Measurements from ENCODE around the gene TIAM2. TPM values are rescaled to one million over a fixed set of nuclear protein-coding genes. Genes with fewer than 3 reads are reported as not detected.

The TIAM2 gene
- total RNA-seq, 2 donors from 2014 or later: 2.6 to 5.5 TPM

DNA sequence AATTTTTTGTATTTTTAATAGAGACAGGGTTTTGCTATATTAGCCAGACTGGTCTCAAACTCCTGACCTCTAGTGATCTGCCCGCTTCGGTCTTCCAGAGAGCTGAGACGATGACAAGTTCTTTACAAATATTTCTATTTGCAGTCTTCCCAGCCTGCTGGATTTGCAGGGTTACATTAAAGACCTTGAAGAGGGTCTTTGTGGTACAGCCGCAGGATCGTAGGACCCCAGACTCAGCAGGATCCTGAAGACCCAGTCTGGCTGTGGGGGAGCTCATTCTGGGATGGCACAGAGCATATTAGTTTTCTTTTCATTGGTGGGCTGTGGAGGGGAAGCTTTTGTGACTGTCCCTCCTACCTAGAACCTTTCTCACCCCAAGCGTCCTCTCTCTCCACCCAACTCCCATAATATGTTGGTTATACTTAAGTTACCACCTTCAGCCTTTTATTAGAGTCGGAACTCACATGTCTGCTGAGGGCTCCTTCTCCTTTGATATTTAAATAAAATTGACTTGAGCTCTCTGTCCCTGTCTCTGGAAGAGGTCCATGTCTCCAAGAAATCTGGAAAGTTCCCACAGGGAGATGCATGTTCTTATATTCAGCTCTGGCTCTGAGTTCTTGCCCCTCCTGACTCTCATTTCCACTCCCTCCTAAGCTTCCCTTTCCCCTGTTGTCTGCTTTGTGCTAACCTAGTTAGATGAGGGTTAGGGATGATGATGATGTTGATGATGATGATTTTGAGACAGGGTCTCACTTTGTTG, 72.0 kb downstream of the TIAM2 start:
- Mint-ChIP-seq H3K4me1 (no peaks in the 10 kb centered on the region), H3K4me3 (no peak overlapping the region), H3K36me3 (ENCODE audit: low read depth) (no peaks in the 10 kb centered on the region), H3K27ac (no peak overlapping the region), H3K27me3 (peaks cover 29% of the 10 kb centered on the region)
- no peak for DNase-seq
- H3K9me3 ChIP-seq (ENCODE audit: control insufficient read depth, low read length, poor library complexity, severe bottlenecking): no peaks in the 10 kb centered on the region
- no peak for ATAC-seq

- no peak overlapping the region for H3K27ac Mint-ChIP-seq
- no peaks in the 10 kb centered on the region for H3K36me3 Mint-ChIP-seq (ENCODE audit: low read depth)
- no peaks in the 10 kb centered on the region for H3K4me1 Mint-ChIP-seq
- H3K4me3 Mint-ChIP-seq: no peak overlapping the region
- no peak for DNase-seq
- ATAC-seq: no peak
- no peaks in the 10 kb centered on the region for H3K9me3 ChIP-seq (ENCODE audit: control insufficient read depth, low read length, poor library complexity, severe bottlenecking)
- peaks cover 29% of the 10 kb centered on the region for H3K27me3 Mint-ChIP-seq
Measured at GRCh38 chr6:155067956-155068615, 73.0 kb downstream of the TIAM2 start.

DNA sequence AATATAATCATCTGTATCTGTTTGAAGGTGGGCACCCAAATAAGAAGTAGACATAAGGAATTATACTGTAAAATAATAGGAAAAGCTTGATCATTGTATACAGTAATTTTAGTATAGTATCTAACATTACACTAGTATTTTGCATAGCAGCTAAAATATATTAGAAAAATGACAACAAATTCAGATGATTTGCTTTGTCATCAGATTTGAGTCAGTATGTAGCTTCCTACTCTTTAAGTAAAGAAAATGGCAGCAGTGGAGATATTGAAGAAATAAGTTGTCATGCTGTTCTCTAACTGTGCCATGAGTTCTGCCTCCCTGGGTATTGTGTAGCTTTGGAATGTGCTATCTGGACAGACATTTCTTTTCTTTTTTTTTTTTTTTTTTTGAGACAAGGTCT, 74.4 kb downstream of the TIAM2 start:
- Mint-ChIP-seq H3K27ac (no peak overlapping the region), H3K4me3 (no peak overlapping the region), H3K27me3 (peaks cover 29% of the 10 kb centered on the region), H3K36me3 (ENCODE audit: low read depth) (no peaks in the 10 kb centered on the region), H3K4me1 (no peaks in the 10 kb centered on the region)
- no peaks in the 10 kb centered on the region for H3K9me3 ChIP-seq (ENCODE audit: control insufficient read depth, low read length, poor library complexity, severe bottlenecking)
- ATAC-seq: no peak
- DNase-seq: no peak

- H3K27me3 Mint-ChIP-seq: no peaks in the 10 kb centered on the region
- H3K4me3 Mint-ChIP-seq: no peak overlapping the region
- H3K27ac Mint-ChIP-seq: no peak overlapping the region
- H3K36me3 Mint-ChIP-seq (ENCODE audit: low read depth): no peaks in the 10 kb centered on the region
- no peak for ATAC-seq
- H3K4me1 Mint-ChIP-seq: peaks cover 2% of the 10 kb centered on the region
- DNase-seq: no peak
- H3K9me3 ChIP-seq (ENCODE audit: control insufficient read depth, low read length, poor library complexity, severe bottlenecking): no peaks in the 10 kb centered on the region
Measured at GRCh38 chr6:155075930-155076695, 81.0 kb downstream of the TIAM2 start.

DNA sequence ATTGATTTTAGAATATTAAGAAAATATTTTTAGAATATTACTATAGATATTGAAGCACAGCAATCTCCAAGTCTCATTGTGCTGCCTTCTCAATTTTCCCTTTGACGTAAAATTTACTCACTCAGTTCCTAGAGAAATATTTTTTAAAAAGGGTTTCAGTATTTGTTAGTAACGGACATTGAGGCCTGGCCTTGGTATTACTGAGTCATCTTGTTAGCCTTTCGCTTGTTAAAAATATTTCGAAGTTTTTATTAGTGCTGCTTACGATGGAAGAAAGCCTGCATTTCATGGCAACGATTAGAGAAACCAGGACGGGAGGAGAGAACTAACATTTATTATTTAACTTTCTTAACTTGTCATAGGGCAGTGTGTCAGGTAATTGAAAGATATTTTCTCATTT, 82.2 kb downstream of the TIAM2 start:
- ATAC-seq: no peak
- Mint-ChIP-seq H3K36me3 (ENCODE audit: low read depth) (no peaks in the 10 kb centered on the region), H3K4me3 (no peak overlapping the region), H3K27ac (no peak overlapping the region), H3K27me3 (no peaks in the 10 kb centered on the region), H3K4me1 (peaks cover 2% of the 10 kb centered on the region)
- no peak for DNase-seq
- no peaks in the 10 kb centered on the region for H3K9me3 ChIP-seq (ENCODE audit: control insufficient read depth, low read length, poor library complexity, severe bottlenecking)

- H3K27ac Mint-ChIP-seq: no peak overlapping the region
- H3K9me3 ChIP-seq (ENCODE audit: control insufficient read depth, low read length, poor library complexity, severe bottlenecking): no peaks in the 10 kb centered on the region
- H3K4me3 Mint-ChIP-seq: no peak overlapping the region
- ATAC-seq (no peak), DNase-seq (no peak)
- H3K4me1 Mint-ChIP-seq: peaks cover 2% of the 10 kb centered on the region
- no peaks in the 10 kb centered on the region for H3K27me3 Mint-ChIP-seq
- no peaks in the 10 kb centered on the region for H3K36me3 Mint-ChIP-seq (ENCODE audit: low read depth)
Measured at GRCh38 chr6:155077784-155078183, 82.7 kb downstream of the TIAM2 start.

- Mint-ChIP-seq H3K4me1 (peaks cover 2% of the 10 kb centered on the region), H3K27me3 (no peaks in the 10 kb centered on the region), H3K4me3 (no peak overlapping the region), H3K27ac (no peak overlapping the region), H3K36me3 (ENCODE audit: low read depth) (no peaks in the 10 kb centered on the region)
- DNase-seq (no peak), ATAC-seq (no peak)
- no peaks in the 10 kb centered on the region for H3K9me3 ChIP-seq (ENCODE audit: control insufficient read depth, low read length, poor library complexity, severe bottlenecking)
Measured at GRCh38 chr6:155078331-155078745, 83.2 kb downstream of the TIAM2 start.

GRCh38 chr6:155079985-155080452, 84.9 kb downstream of the TIAM2 start:
- ATAC-seq (no peak), DNase-seq (no peak)
- Mint-ChIP-seq H3K4me1 (peaks cover 2% of the 10 kb centered on the region), H3K4me3 (no peak overlapping the region), H3K27ac (no peak overlapping the region), H3K27me3 (no peaks in the 10 kb centered on the region), H3K36me3 (ENCODE audit: low read depth) (no peaks in the 10 kb centered on the region)
- no peaks in the 10 kb centered on the region for H3K9me3 ChIP-seq (ENCODE audit: control insufficient read depth, low read length, poor library complexity, severe bottlenecking)

DNA sequence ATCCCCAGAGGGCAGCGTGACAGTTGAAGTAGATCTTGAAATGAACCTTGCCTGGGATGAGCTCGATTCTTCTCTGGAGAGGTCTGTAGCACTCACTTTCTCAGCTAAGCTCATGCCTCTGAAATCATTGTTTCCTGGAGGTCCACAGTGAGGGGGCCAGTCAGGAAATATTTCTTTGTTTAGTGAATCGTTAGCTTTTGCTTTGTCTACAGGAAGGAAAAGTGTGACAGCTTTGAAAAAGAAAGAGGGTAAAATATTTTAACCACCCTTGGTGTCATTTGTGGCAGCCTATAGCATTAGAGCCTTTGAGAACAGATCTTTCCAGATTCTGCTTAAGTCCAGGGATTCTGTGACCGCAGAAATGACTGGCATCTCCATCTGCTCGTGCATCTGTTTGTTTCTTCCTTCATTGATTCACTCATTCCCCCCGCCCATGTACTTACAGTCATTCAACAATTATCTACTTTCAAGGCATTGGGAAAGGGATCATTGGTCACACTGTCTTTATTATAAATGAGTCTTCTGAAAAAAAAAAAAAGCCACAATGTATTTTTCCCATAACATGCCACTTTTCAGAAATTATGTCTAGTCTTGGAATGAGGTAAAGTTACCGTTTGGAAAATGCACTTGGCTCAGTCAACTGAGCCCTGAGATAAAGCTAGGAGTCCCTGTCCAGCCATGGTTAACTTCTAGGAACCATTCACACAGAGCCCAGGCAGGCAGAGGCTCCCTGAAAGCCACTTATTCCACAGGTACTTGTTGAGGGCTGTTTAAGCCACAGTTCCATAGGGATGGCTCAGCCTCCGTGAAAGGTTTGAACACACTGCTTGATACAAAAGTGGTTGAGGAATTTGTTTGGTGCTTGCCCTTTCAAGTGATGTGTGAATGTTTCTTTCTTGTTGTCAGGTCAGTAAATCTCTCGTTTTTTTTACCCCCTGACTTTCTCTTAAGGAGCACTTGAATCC, 86.0 kb downstream of the TIAM2 start:
- Mint-ChIP-seq H3K4me3 (no peak overlapping the region), H3K27me3 (no peaks in the 10 kb centered on the region), H3K27ac (no peak overlapping the region), H3K36me3 (ENCODE audit: low read depth) (no peaks in the 10 kb centered on the region), H3K4me1 (peaks cover 2% of the 10 kb centered on the region)
- no peaks in the 10 kb centered on the region for H3K9me3 ChIP-seq (ENCODE audit: control insufficient read depth, low read length, poor library complexity, severe bottlenecking)
- ATAC-seq (no peak), DNase-seq (no peak)

DNA sequence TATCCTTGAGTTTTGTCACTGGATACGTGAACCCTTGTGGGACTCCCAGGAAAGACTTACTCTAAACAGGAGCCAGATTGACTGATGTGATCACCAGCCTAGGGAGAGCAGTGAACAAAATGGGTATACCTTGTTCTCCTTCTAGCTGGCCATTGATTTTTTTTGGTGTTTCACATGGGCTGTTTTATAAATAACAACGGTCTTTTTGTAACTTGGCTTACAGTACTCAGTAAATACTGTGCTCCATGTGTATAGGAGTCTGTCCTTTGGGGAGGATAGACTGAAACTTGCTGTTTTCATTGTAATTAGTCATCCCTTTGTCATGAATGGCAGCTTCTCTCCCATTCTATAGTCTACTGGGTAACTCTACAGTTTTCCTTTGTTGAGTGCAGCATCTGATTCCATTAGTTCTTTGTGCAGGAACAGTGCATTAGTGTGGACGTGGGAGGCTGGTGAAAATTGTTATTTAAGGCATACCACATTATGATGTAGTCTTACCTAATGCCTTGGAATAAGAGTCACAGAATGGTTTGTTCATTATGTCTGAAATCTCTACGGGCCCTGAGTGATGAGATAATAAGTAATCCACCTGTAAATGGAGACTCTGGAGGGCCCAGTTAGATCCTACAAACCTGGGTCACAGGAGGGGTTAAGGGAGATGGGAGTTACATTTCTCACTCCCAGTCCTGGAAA, 89.5 kb downstream of the TIAM2 start:
- ATAC-seq: no peak
- Mint-ChIP-seq H3K27me3 (no peaks in the 10 kb centered on the region), H3K27ac (no peak overlapping the region), H3K4me3 (no peak overlapping the region), H3K36me3 (ENCODE audit: low read depth) (no peaks in the 10 kb centered on the region), H3K4me1 (peaks cover 2% of the 10 kb centered on the region)
- DNase-seq: no peak
- no peaks in the 10 kb centered on the region for H3K9me3 ChIP-seq (ENCODE audit: control insufficient read depth, low read length, poor library complexity, severe bottlenecking)

- H3K9me3 ChIP-seq (ENCODE audit: control insufficient read depth, low read length, poor library complexity, severe bottlenecking): no peaks in the 10 kb centered on the region
- no peaks in the 10 kb centered on the region for H3K27me3 Mint-ChIP-seq
- H3K4me3 Mint-ChIP-seq: no peak overlapping the region
- no peak overlapping the region for H3K27ac Mint-ChIP-seq
- no peaks in the 10 kb centered on the region for H3K36me3 Mint-ChIP-seq (ENCODE audit: low read depth)
- no peak for ATAC-seq
- no peak for DNase-seq
- no peaks in the 10 kb centered on the region for H3K4me1 Mint-ChIP-seq
Measured at GRCh38 chr6:155085582-155086257, 90.6 kb downstream of the TIAM2 start.

DNA sequence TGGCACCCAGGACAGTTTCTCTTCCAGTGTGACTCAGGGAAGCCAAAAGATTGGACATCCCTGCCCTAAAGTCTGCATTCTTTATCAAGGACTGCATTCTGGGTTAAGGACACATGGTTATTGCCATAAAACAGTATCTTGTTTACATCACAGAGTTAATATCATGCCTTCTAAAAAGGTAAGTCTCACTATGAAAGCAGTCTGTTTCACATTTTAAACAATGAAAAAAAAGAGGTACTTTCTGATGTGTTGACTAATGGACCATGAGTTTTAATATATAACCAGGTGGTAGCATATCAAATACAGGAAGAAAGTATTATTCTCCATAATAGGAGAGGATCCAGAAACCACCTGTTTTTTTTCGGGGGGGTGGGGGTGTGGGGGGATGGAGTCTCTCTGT, 93.7 kb downstream of the TIAM2 start:
- Mint-ChIP-seq H3K4me1 (peaks cover 4% of the 10 kb centered on the region), H3K4me3 (no peak overlapping the region), H3K27ac (no peak overlapping the region), H3K36me3 (ENCODE audit: low read depth) (no peaks in the 10 kb centered on the region), H3K27me3 (no peaks in the 10 kb centered on the region)
- no peak for ATAC-seq
- H3K9me3 ChIP-seq (ENCODE audit: control insufficient read depth, low read length, poor library complexity, severe bottlenecking): no peaks in the 10 kb centered on the region
- DNase-seq: no peak

All from T-helper 17 cell (primary cell).